ENCODE results near the gene RGS6.

DNA sequence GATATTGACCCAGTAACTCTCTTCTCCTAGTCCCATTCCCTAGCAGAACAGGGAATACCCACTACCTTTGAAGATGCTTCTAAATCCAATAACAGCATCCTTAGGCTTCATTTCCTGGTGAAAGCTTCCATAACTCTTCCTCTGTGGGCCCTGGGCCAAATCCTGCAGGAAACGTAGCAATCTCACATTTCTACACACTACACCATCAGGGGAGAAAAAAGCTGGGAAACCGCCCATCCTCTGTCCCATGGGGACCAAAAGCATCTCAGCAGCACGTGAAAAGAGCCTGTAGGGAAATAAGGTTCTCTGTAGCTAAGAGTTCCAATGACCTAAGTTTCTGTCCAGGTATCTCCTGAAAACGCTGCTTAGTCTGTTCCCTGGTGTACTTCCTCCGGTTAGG lies 621.4 kb downstream of the RGS6 start:
- TF ChIP-seq POLR2A (IDR thresholded peaks at IDR 0.05; ENCODE audit: low read length) (no peak), GATA1 (IDR thresholded peaks at IDR 0.05; ENCODE audit: low read depth, low read length) (no peak)
